Left forelimb (tissue), 1 donor: Measurements from ENCODE around the gene AKR7A3.
"Not testable (repeated sequence)": the region's sequence is repeated elsewhere in the genome, so short reads cannot be mapped to it uniquely, and the experiment has no call there.

ENCODE experiments used
- DNase-seq: peaks from one replicate; pipeline ENCODE4 v3.0.0-alpha.2; 2018; ENCODE audit warnings: low spot score

Gene AKR7A3

DNA sequence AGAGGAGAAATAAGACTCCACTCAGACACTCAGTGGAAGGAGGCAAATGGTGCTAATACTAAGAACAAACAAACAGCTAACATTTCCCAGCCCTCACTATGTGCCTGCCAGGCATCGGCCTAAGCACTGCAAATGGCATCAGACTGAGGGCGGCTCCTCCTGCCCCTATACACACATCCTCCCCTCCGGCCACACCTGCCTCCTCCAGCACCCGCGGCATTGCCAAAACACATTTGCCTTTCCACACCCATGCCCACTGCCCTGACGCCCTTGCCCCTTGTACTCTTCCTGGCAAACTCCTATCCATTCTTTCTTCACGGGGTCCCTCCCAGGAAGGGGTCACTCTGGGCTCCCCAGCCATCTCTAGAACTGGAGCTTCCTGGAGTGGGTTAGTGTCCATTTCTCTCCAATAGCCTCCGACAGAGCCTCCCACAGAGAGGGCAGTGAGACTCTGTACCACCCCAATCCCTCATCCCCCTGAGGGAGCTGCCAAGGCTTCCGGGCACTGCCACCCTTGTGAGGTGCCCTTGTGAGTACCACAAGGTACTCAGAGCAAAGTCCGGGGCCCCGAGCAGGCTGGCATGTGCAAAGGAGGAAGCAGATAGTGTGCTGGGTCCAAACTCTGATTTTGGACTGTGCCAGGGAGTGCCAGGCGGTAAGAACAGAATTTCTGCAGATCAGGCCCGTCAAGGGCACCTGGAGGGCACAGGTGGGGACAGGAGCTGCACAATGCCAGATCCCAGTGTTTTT is 959 bp downstream of the AKR7A3 start:
- no peak for DNase-seq

DNA sequence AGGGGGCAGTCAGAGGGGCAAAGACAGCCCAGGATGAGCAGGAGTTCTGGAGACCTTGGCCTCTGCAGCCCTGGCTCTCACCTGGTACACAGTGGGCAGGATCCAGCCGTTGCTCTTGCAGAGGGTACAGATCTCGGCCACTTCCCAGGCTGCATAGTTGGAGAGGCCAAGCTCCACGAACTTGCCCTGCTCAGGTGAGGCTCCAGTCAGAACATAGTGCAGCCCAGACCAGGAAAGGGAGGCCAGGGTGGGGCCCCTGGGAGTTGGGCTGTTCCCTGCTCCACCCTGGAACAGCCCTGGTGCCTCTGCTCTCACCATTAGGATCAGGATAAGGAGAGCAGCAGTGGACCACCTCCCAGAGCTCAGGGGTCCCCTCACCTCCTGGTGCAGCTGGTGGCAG is 2.8 kb downstream of the AKR7A3 start:
- DNase-seq = not testable (repeated sequence)

DNA sequence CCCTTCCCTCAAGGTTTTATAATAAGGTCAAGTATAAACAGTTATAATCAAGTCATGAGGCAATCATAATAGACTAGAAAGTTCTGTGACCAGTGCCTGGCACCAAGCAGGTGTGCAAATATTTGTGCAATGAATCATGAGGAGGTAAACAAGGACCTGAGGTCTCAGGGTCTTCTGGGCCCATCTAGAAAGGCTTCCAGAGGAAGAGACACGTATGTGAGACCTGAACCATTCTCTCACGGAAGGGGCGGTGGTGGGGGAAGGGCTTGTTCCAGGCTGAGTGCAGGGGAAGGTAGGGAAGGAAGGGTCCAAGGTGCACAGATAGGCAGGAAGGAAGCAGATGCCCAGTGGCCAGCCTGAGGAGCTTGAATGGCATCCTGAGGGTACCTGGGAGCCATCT is 3.2 kb downstream of the AKR7A3 start:
- not testable (repeated sequence) for DNase-seq

GRCh38 chr1:19284881-19285280 is 3.7 kb downstream of the AKR7A3 start:
- no peak for DNase-seq

DNA sequence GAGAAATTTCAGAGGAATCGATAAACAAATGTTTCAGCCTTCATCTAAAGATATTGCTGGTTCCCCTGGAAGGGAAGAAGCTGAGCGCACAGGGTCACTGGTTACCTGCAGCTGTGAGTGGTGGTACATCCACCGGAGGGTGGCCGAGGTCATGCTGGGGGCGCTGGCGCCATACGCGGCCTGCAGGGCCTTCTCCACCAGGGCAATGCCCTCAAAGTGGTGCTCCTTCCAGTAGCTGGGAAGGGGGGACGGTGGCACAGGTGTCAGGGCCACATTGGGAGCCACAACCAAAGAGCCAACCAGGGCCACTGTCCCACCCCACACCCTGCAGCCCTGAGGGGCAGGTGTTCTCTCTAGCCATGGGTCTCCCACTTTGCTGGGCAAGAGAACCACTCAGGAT is 4.7 kb downstream of the AKR7A3 start:
- DNase-seq = no peak

DNA sequence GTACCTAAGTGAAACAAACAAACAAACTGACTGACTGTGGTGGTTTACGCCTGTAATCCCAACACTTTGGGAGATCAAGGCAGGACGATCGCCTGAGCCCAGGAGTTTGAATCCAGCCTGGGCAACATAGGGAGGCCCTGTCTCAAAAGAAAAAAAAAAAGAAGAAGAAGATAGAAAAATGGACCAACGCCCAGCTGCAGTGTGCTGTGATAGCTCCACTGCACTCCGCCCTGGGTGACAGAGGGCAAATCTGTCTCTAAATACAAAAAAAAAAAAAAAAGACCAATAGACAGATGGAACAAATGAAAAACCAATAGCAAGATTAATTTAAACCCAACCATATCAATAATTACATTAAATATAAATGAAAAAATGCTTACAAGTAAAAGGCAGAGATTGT is 13.9 kb downstream of the AKR7A3 start:
- no peak for DNase-seq

DNA sequence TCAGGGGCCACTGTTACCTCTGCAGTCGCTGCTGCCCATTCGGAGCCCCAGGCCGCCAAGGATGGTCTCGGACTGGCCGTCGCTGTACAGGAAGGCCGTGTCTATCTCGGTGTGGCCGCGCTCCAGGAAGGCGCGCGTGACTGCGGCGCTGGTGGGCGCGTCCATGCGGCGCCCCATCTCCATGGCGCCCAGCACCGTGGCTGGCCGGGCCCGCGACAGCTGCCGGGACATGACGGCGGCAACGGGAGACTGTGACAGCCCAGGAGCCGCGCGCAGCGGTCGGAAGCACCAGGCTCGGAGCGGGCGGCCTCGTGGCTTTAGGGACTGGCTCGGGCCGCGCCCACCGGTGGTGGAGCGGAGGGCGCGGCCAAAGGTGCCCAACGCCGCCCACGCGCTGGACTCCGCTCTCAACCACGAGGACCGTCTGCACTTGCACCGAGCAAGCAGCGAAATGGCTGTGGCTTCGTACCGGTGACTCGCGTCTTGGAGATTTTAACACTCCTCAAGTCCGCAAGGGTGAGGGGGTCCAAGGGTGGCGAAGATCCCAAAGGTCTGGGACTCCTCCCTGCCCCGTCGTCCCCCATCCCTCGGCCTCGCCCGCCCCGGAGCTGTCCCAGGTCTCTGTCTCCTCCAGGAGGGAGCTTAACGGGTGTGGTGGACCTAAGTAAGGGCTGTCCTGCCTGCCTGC is 14.6 kb downstream of the AKR7A3 start:
- DNase-seq = not testable (repeated sequence)

DNA sequence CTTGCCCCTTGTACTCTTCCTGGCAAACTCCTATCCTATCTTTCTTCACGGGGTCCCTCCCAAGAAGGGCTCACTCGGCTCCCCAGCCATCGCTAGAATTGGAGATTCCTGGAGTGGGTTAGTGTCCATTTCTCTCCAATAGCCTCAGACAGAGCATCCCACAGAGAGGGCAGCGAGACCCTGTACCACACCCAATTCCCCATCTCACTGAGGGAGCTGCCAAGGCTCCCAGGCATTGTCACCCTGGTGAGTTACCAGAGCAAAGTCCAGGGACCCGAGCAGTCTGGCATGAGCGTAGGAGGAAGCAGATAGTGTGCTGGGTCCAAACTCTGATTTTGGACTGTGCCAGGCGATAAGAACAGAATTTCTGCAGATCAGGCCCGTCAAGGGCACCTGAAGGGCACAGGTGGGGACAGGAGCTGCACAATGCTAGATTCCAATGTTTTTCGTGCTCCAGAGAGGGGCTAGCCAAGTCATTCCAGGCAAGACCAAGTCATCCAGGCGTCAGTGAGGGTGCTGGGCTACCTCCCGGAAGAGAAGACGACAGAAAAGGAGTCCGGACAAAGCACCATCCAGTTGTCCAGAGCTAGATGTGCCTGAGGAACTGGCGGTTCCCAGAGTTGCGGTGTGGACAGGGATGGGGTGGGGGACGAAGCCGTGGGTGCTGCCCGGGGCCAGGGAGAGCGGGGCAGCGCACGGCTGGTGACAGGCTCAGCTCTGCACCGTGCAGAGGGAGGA is 15.3 kb downstream of the AKR7A3 start:
- DNase-seq = no peak

GRCh38 chr1:19272064-19272463 is 16.5 kb downstream of the AKR7A3 start:
- no peak for DNase-seq

DNA sequence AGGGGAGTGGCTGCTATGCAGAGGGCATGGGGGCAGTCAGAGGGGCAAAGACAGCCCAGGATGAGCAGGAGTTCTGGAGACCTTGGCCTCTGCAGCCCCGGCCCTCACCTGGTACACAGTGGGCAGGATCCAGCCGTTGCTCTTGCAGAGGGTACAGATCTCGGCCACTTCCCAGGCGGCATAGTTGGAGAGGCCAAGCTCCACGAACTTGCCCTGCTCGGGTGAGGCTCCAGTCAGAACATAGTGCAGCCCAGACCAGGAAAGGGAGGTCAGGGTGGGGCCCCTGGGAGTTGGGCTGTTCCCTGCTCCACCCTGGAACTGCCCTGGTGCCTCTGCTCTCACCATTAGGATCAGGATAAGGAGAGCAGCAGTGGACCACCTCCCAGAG is 18.2 kb downstream of the AKR7A3 start:
- DNase-seq = not testable (repeated sequence)

DNA sequence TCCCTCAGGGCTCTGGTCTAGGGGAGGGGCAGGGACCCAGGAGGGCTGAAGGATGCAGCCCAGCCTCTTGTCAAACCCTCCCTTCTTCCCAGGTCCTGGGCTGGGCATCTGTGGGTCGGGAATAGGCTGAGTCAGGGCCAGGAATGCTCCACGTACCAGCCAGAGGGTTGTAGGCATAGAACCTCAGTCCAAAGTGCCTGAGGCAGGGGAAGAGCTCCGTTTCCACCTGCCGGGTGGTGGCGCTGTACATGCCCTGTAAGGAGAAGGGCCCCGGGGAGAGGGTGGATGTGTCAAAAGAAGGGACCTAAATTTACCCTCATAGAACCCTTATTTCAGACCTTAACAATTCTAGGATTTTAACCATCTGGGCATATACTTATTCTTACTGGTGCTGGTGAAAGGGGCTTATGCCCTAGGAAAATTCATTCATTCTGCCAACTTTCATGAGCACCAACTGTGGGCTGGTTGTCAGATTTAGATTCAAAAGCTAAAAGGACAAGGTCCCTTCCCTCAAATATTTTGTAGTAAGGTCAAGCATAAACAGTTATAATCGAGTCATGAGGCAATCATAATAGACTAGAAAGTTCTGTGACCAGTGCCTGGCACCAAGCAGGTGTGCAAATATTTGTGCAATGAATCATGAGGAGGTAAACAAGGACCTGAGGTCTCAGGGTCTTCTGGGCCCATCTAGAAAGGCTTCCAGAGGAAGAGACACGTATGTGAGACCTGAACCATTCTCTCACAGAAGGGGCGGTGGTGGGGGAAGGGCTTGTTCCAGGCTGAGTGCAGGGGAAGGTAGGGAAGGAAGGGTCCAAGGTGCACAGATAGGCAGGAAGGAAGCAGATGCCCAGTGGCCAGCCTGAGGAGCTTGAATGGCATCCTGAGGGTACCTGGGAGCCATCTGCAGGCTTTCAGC is 18.9 kb downstream of the AKR7A3 start:
- DNase-seq = not testable (repeated sequence)

DNA sequence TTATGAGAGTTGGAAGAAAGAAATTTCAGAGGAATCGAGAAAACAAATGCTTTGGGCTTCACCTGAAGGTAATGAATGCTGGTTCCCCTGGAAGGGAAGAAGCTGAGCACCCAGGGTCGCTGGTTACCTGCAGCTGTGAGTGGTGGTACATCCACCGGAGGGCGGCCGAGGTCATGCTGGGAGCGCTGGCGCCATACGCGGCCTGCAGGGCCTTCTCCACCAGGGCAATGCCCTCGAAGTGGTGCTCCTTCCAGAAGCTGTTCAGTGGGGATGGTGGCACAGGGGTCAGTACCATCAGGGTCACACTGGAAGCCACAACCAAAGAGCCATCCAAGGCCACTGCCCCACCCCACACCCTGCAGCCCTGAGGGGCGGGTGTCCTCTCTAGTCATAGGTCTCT is 20.1 kb downstream of the AKR7A3 start:
- no peak for DNase-seq

- no peak for DNase-seq
Measured at GRCh38 chr1:19262744-19263143, 25.8 kb downstream of the AKR7A3 start.

- no peak for DNase-seq
Measured at GRCh38 chr1:19262047-19262446, 26.5 kb downstream of the AKR7A3 start.

- no peak for DNase-seq
Measured at GRCh38 chr1:19260211-19261138, 28.1 kb downstream of the AKR7A3 start.

DNA sequence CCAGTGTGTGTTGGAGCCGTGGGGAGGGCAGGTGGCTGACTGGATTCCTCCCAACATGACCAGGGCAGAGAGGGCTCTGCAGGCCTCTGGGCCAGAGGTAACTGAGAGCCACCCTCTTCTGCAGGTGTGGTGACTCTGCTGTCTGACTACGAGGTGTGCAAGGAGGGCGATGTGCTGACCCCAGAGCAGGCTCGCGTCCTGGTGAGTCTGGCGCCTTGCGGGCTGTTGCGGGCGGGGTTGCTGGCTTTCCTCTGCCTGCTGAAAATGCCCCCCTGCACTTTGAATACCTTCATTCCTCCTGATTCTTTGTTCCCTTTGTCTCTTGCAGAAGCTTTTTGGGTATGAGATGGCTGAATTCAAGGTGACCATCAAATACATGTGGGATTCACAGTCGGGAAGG is 30.2 kb downstream of the AKR7A3 start:
- no peak for DNase-seq

DNA sequence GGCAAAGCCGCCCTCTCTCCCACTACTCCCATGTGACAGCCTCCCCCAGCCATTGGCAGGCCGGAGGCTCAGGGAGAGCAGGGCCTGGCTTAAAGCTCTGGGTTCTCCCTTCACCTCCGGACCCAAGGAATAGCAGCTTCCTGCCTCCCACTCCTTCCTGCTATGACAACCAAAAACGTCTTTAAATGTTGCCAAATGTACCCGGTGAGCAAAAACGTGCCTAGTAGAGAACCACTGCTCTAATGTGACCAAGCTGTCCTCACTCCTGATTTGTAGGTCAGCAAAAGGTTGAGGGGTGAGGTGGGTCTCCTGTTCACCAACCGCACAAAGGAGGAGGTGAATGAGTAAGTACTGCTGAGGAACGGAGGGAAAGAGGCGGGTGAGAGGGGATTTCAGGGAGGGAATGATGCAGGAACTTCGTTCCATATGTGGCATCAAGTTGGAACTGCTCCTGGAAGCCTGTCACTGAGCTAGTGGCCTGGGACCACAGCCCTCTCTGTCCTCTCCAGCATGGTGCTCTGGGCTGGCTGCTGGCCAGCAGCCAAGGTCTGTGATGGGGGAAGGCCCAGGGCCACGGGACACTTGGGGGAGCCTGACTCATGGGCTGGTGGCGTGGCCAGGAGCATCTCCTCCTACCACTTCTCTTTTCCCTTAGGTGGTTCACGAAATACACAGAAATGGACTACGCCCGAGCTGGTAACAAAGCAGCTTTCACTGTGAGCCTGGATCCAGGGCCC is 31.2 kb downstream of the AKR7A3 start:
- DNase-seq = no peak

GRCh38 chr1:19256301-19256700 is 32.3 kb downstream of the AKR7A3 start:
- not testable (repeated sequence) for DNase-seq

- DNase-seq = no peak
Measured at GRCh38 chr1:19255288-19255687, 33.3 kb downstream of the AKR7A3 start.

DNA sequence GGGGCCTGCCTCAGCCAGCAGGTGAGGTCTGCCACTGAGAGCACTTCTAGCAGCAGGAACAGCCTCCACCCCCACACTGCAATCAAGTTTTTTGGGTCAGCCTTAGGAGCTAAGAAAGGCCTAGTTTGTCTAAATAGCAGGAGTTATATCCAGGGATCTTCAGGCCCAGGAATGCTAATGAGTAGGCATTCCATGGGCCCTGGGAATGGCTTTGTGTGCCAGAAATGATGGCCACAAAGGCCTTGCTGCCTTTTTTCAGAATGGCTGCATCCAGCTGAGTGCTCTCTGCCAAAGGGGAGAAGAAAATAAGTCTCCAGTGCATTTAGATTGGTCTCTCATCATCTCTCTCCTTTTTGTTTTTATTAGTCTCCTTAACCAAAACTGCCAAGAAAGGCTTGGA is 34.2 kb downstream of the AKR7A3 start:
- no peak for DNase-seq
